Measurements from ENCODE around the gene ATG9B. TPM values are rescaled to one million over a fixed set of nuclear protein-coding genes. Genes with fewer than 3 reads are reported as not detected.

The ATG9B gene
- total and polyA plus RNA-seq, 2 of the 13 experiments (the other 11 are each of a cell fraction or from before 2014, with no cell fraction given) = 0.24 TPM; not detected in 1

GRCh38 chr7:151047976-151048815, 23.9 kb upstream of the ATG9B start, which contains the start of gene ASIC3:
TSS of gene ASIC3 (plus strand) at chr7:151048531. CDS start at chr7:151048886, 355 bp downstream.
- H3K27me3 ChIP-seq (ENCODE audit: control insufficient read depth in 1 of 2, insufficient read depth in 2 of 2, low read length in 2 of 2) = peaks cover 1 to 12% of the 10 kb centered on the region in 2 experiments; a peak in 3 of 5 replicates
- H3K4me1 ChIP-seq (ENCODE audit: insufficient read depth, low read length) = no peaks in the 10 kb centered on the region
- H3K4me3 ChIP-seq (replicated peaks in 1 of 3; ENCODE audit: insufficient read depth in 1 of 3, low read depth in 2 of 3, low read length in 3 of 3) = no peak within 1 kb of the TSS
- H3K27ac ChIP-seq (ENCODE audit: extremely low read length, insufficient read depth, low read length) = no peak within 1 kb of the TSS
- H3K9ac ChIP-seq (ENCODE audit: insufficient read depth, low read depth, low read length) = no peak within 1 kb of the TSS
- CTCF ChIA-PET (ENCODE audit: low intra/inter-chr PET ratio, low total read pairs) = no interaction called here
- no peaks in the 10 kb centered on the region for H4K20me1 ChIP-seq (ENCODE audit: insufficient read depth, low read length)
- no peak within 1 kb of the TSS for H2AFZ ChIP-seq (ENCODE audit: low read length)
- H3K4me2 ChIP-seq (ENCODE audit: low read depth, low read length) = no peak within 1 kb of the TSS
- TF ChIP-seq SNAI1 (CRISPR knock-in tag; IDR thresholded peaks at IDR 0.05; ENCODE audit: borderline replicate concordance) = no peak
- no peak for TF ChIP-seq SRSF1 (optimal IDR thresholded peaks at IDR 0.05; ENCODE audit: low read depth, low read length)
- TF ChIP-seq ZNF605 (CRISPR knock-in tag; IDR thresholded peaks at IDR 0.05) = no peak
- no peak for TF ChIP-seq MAZ (IDR thresholded peaks at IDR 0.05; ENCODE audit: borderline replicate concordance, low read depth, low read length)
- TF ChIP-seq MAZ (CRISPR knock-in tag; IDR thresholded peaks at IDR 0.05; ENCODE audit: low read depth) = no peak
- no peak for TF ChIP-seq ZSCAN25 (CRISPR knock-in tag; IDR thresholded peaks at IDR 0.05)
- TF ChIP-seq PREB (CRISPR knock-in tag; IDR thresholded peaks at IDR 0.05) = no peak
- TF ChIP-seq TCF7 (IDR thresholded peaks at IDR 0.05; ENCODE audit: low read depth) = no peak
- no peak for TF ChIP-seq MEIS2 (CRISPR knock-in tag; IDR thresholded peaks at IDR 0.05)
- TF ChIP-seq ATAD3A (CRISPR knock-in tag; IDR thresholded peaks at IDR 0.05) = no peak
- no peak for TF ChIP-seq SP4 (CRISPR knock-in tag; IDR thresholded peaks at IDR 0.05)
- TF ChIP-seq MZF1 (CRISPR knock-in tag; IDR thresholded peaks at IDR 0.05; ENCODE audit: borderline replicate concordance) = no peak
- TF ChIP-seq ZNF138 (CRISPR knock-in tag; IDR thresholded peaks at IDR 0.05; ENCODE audit: low read depth) = no peak
- TF ChIP-seq ZNF235 (CRISPR knock-in tag; IDR thresholded peaks at IDR 0.05; ENCODE audit: borderline replicate concordance) = no peak
- TF ChIP-seq NFE2 (CRISPR knock-in tag; IDR thresholded peaks at IDR 0.05) = no peak
- no peak for TF ChIP-seq KLF15 (CRISPR knock-in tag; IDR thresholded peaks at IDR 0.05; ENCODE audit: borderline replicate concordance)
- TF ChIP-seq HOXA9 (CRISPR knock-in tag; IDR thresholded peaks at IDR 0.05; ENCODE audit: borderline replicate concordance) = no peak
- no peak for TF ChIP-seq HNF1B (CRISPR knock-in tag; IDR thresholded peaks at IDR 0.05)
- no peak for TF ChIP-seq SALL2 (CRISPR knock-in tag; IDR thresholded peaks at IDR 0.05)
- TF ChIP-seq ELF3 (CRISPR knock-in tag; IDR thresholded peaks at IDR 0.05) = no peak
- no peak for TF ChIP-seq ZNF619 (CRISPR knock-in tag; IDR thresholded peaks at IDR 0.05)
- POLR2A ChIA-PET = no interaction called here
- WGBS (ENCODE audit: low lambda C conversion rate) = 68% methylated on average over 19 of the region's 22 CpGs
- ATAC-seq = no peak
- in situ Hi-C loops (cut with HindIII; ENCODE audit: extremely low pct_ligation_motif_present, low pct_unique_long_range_greater_than_20kb) (no loop called here), intact Hi-C loops (cut with micrococcal nuclease; ENCODE audit: unreplicated experiment) (no loop called here)
- BruUV-seq (replicated peaks) = no TSS peak
- H3K79me2 ChIP-seq (ENCODE audit: insufficient read depth, low read length) = no peaks in the 10 kb centered on the region
- no peaks in the 10 kb centered on the region for H3K9me3 ChIP-seq (ENCODE audit: low read length)
- no peak for DNase-seq (ENCODE audit: low spot score)
- no peaks in the 10 kb centered on the region for H3K36me3 ChIP-seq (replicated peaks in 1 of 2; ENCODE audit: control insufficient read depth in 1 of 2, insufficient read depth in 2 of 2, low read length in 2 of 2)
- FAIRE-seq = no peak
